Tibial nerve (tissue), 4 donors: Measurements from ENCODE around the gene EMILIN2. TPM values are rescaled to one million over a fixed set of nuclear protein-coding genes. Genes with fewer than 3 reads are reported as not detected.
"Not testable (repeated sequence)": the region's sequence is repeated elsewhere in the genome, so short reads cannot be mapped to it uniquely, and the experiment has no call there.

Experiments used
- DNase-seq, 2 donors: peaks; one replicate each; pipeline ENCODE4 v3.0.0-alpha.2; 2019; ENCODE audit warnings: low spot score in 2 of 2
- H3K27ac ChIP-seq, 4 donors: fragments of 200-600 bp; sonication (generic) in 3 of 4; one replicate each; pipeline ENCODE4 v1.5.1; 2017 to 2019; ENCODE audit warnings: mild to moderate bottlenecking in 1 of 4
- H3K27me3 ChIP-seq, 2 donors: fragments of 200-600 bp; sonication (generic) in 1 of 2; one replicate each; pipeline versions ENCODE4 v1.5.1 to v1.6.0; 2017 to 2019
- H3K36me3 ChIP-seq, 3 donors: fragments of 200-600 bp; sonication (generic); one replicate each; pipeline ENCODE4 v1.5.1; 2018 to 2019
- H3K4me1 ChIP-seq, 4 donors: fragments of 200-600 bp; sonication (generic) in 3 of 4; one replicate each; pipeline ENCODE4 v1.5.1; 2017 to 2019
- H3K4me3 ChIP-seq, 4 donors: fragments of 200-600 bp; sonication (generic) in 3 of 4; one replicate each; pipeline ENCODE4 v1.5.1; 2017 to 2019; ENCODE audit warnings: mild to moderate bottlenecking in 1 of 4, moderate library complexity in 1 of 4
- H3K9me3 ChIP-seq, 4 donors: fragments of 200-600 bp; sonication (generic) in 3 of 4; one replicate each; pipeline ENCODE4 v1.5.1; 2017 to 2019
- EP300 ChIP-seq, 2 donors: sonication (generic); formaldehyde crosslinking; IDR thresholded peaks; one replicate each; pipeline ENCODE4 v1.6.1; 2017; ENCODE audit warnings: antibody characterized with exemption in 2 of 2, mild to moderate bottlenecking in 1 of 2
- POLR2A ChIP-seq, 2 donors: fragments of 450-650 bp; IDR thresholded peaks; one replicate each; pipeline ENCODE4 v1.6.1; 2017; ENCODE audit warnings: antibody characterized with exemption in 2 of 2, mild to moderate bottlenecking in 2 of 2, moderate library complexity in 2 of 2
- WGBS, 2 donors: methylation state at CpG; one replicate each; pipeline ENCODE4 v1.1.5; 2018; 5-methylcytosine and 5-hydroxymethylcytosine counted together
- total RNA-seq, 4 donors: library from RNA; depleted of rRNA; stranded (reverse); fragments of >200 nt; gene quantifications; one replicate each; pipeline ENCODE4 v1.1.0, GENCODE V29; 2016
- TF ChIP-seq, protein P1 (sequence below), 5 experiments: fragments of 200-600 bp in 3 of 5; fragments of 450-650 bp in 2 of 5; sonication (generic) in 3 of 5; IDR thresholded peaks; one replicate each; pipeline ENCODE4 v1.5.1; 2016 to 2019; ENCODE audit warnings: antibody characterized with exemption in 5 of 5, mild to moderate bottlenecking in 3 of 5, moderate library complexity in 2 of 5

EMILIN2 gene
- total RNA-seq, 4 donors from 2014 or later: 29.1 to 70.8 (median 36.3) TPM

DNA sequence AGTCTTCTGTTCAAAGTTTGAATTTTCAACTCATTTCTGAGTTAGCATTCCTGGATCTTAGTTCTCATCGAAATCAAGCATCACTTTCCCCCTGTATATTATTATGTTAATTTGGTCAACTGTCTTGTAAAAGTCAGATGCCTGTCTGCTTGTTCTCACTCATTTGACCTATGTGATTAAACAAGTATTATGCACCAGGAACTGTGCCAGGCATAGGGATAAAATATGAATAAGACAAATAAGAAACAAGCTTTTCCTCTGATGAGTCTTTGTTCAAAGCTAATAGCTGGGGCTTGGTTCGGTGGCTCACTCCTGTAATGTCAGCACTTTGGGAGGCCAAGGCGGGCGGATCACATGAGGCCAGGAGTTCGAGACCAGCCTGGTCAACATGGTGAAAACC, 19.7 kb upstream of the EMILIN2 start:
- no peak for DNase-seq
- H3K36me3 ChIP-seq: no peaks in the 10 kb centered on the region
- peak overlapping the region in 2 of 4 donors; percentile 61 to 67 for H3K27ac ChIP-seq
- 60 to 66% methylated on average over 5 of the region's 5 CpGs for WGBS, 2 donors
- no peaks in the 10 kb centered on the region for H3K27me3 ChIP-seq
- no peak overlapping the region for H3K4me3 ChIP-seq
- H3K9me3 ChIP-seq: peaks cover 0 to 7% (median 0%) of the 10 kb centered on the region in 4 donors
- TF ChIP-seq, protein P1, sequence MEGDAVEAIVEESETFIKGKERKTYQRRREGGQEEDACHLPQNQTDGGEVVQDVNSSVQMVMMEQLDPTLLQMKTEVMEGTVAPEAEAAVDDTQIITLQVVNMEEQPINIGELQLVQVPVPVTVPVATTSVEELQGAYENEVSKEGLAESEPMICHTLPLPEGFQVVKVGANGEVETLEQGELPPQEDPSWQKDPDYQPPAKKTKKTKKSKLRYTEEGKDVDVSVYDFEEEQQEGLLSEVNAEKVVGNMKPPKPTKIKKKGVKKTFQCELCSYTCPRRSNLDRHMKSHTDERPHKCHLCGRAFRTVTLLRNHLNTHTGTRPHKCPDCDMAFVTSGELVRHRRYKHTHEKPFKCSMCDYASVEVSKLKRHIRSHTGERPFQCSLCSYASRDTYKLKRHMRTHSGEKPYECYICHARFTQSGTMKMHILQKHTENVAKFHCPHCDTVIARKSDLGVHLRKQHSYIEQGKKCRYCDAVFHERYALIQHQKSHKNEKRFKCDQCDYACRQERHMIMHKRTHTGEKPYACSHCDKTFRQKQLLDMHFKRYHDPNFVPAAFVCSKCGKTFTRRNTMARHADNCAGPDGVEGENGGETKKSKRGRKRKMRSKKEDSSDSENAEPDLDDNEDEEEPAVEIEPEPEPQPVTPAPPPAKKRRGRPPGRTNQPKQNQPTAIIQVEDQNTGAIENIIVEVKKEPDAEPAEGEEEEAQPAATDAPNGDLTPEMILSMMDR (IDR thresholded peaks at IDR 0.05): no peak
- TF ChIP-seq EP300 (IDR thresholded peaks at IDR 0.05): no peak
- no peak for TF ChIP-seq POLR2A (IDR thresholded peaks at IDR 0.05)
- H3K4me1 ChIP-seq: peaks cover 0 to 9% (median 0%) of the 10 kb centered on the region in 4 donors

DNA sequence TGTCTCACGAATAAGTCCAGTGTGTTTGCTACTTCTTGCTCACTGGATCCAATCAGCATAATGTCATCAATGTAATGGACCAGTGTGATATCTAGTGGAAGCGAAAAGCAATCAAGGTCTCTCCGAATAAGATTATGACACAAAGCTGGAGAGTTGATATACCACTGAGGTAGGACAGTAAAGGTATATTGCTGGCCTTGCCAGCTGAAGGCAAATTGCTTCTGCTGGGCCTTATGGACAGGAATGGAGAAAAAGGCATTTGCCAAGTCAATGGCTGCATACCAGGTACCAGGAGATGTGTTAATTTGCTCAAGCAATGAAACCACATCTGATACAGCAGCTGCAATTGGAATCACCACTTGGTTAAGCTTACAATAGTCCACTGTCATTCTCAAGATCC, 10.7 kb upstream of the EMILIN2 start:
- H3K9me3 ChIP-seq: peaks cover 0 to 13% (median 0%) of the 10 kb centered on the region in 4 donors
- not testable (repeated sequence) for H3K4me1 ChIP-seq, H3K36me3 ChIP-seq, DNase-seq, H3K4me3 ChIP-seq, H3K27me3 ChIP-seq, H3K27ac ChIP-seq
- 97 to 98% methylated on average over 3 of the region's 3 CpGs for WGBS, 2 donors

DNA sequence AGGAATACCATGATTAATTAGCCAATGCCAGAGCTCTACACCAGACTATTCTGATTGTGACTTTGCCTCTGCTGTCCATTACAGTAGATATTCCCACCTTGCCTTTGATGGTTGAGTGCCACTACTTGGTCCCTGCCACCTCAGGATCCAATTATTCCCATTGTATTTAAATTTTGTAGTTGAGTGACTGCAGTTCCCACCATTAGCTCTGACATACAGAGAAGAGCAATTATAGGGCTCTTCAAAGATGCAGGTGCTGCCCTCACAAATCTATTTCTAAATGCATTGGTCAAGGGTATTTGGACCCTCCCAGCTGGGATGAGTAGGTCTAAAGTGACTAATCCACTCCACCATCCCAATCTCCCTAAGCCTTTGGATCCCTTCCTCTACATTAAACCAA, 9.5 kb upstream of the EMILIN2 start:
- H3K36me3 ChIP-seq, H3K4me3 ChIP-seq, H3K27me3 ChIP-seq, H3K4me1 ChIP-seq, H3K27ac ChIP-seq, DNase-seq: not testable (repeated sequence)
- H3K9me3 ChIP-seq: peaks cover 0 to 13% (median 0%) of the 10 kb centered on the region in 4 donors

DNA sequence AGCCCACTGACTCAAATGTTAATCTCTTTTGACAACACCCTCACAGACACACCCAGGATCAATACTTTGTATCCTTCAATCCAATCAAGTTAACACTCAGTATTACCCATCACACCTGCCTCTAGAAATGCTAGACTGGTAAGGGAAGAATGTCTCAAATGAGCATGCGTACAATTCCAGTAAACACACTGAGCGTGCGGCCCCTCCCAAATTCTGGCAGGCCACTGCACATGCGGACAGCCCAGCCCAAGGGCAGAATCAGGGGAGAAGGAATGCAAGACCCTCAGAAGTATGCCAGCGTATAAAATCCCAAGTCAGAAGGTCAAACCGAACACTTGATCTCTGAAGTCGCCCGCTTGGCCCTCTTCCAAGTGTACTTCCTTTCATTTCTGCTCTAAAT, 7.6 kb upstream of the EMILIN2 start:
- Histone ChIP-seq H3K4me3 (no peak overlapping the region), H3K36me3 (no peaks in the 10 kb centered on the region), H3K27me3 (no peaks in the 10 kb centered on the region), H3K4me1 (no peaks in the 10 kb centered on the region), H3K27ac (no peak overlapping the region), H3K9me3 (peaks cover 0 to 13% (median 0%) of the 10 kb centered on the region in 4 donors)
- DNase-seq: no peak
- TF ChIP-seq, protein P1 (IDR thresholded peaks at IDR 0.05): no peak
- TF ChIP-seq POLR2A (IDR thresholded peaks at IDR 0.05): no peak
- TF ChIP-seq EP300 (IDR thresholded peaks at IDR 0.05): no peak
- WGBS, 2 donors: 49 to 57% methylated on average over 8 of the region's 8 CpGs

DNA sequence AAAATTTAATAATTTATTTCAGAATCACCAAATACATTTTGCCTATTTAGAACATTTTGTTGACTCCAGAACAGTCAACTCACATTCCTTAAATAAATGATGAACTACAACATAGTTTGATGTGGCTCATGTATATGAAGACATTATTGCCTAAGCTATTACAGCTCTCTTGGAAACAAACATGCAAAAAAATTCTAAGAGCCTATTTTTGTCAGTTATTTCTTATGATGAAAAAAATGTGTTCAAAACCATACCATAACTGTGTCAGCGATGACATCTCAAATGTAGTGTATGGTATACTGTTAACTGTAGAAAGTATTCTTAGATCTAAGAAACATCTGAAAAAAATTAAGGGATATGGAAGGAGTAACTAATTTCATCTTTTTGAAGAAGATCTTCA, 6.3 kb upstream of the EMILIN2 start:
- WGBS, 2 donors: 93 to 100% methylated on average over 1 of the region's 1 CpG
- Histone ChIP-seq H3K9me3 (peaks cover 0 to 13% (median 0%) of the 10 kb centered on the region in 4 donors), H3K4me3 (no peak overlapping the region), H3K4me1 (no peaks in the 10 kb centered on the region), H3K27me3 (no peaks in the 10 kb centered on the region), H3K27ac (no peak overlapping the region), H3K36me3 (no peaks in the 10 kb centered on the region)
- TF ChIP-seq, protein P1 (IDR thresholded peaks at IDR 0.05): no peak
- no peak for DNase-seq

DNA sequence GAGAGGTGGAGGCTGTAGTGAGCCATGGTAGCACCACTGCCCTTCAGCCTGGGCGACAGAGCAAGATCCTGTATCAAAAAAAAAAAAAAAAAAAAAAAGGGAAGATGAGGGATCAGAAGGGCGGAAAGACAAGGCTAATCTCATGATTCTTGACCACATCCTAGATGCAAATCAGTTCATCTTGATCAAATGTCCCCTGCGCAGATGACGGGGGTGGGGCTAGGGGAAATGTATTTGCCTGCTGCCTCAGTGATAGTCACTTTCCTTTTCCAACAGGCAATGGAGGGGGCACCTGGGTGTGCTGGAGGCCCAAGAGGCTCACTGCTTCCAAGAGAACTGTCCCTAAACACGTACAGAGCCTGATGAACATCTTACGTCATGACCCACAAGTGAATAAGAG, 3.7 kb upstream of the EMILIN2 start:
- Histone ChIP-seq H3K27me3 (peaks cover 0 to 15% of the 10 kb centered on the region in 2 donors), H3K9me3 (no peaks in the 10 kb centered on the region), H3K36me3 (no peaks in the 10 kb centered on the region), H3K27ac (no peak overlapping the region), H3K4me1 (peaks cover 0 to 23% (median 9%) of the 10 kb centered on the region in 4 donors), H3K4me3 (no peak overlapping the region)
- 81 to 82% methylated on average over 6 of the region's 6 CpGs for WGBS, 2 donors
- peak in 1 of 2 donors; percentile 48 for DNase-seq
- TF ChIP-seq EP300 (IDR thresholded peaks at IDR 0.05): peak in 1 of 2 donors; percentile 41
- TF ChIP-seq, protein P1 (IDR thresholded peaks at IDR 0.05): no peak
